ENCODE data around the gene HLA-DPB1. TPM values are rescaled to one million over a fixed set of nuclear protein-coding genes. Genes with fewer than 3 reads are reported as not detected.

HLA-DPB1 gene
- total and polyA plus RNA-seq, 2 donors (not counting 1 experiment from before 2014, with no cell fraction given): 1.3 to 11.5 TPM

DNA sequence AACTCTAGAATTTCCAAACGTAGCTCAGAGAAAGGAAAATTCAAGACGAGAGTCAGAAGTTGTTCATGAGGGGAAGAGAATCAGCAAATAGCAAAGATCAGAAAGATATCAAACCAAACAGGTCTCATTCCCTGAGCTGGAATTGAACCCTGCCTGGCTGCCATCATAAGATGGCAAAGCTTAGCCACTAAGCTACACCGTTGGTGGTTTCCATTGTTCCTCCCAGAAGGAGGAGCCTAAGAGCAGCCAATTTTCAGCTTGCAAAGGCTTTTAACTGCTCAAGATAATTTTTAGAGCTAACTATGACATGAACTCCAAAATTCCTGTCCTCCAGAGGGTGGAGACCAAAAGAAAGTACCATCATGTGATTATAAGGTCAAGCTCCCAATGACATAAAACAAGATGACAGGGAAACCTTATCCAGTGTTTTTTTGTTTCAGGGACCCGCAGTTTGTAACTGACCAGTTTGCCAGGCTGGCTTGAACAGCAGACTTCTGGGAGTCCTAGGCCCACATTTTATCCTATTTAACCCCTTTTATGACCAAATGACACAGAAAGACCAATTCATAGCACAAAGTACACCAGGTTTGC lies 60.6 kb downstream of the HLA-DPB1 start:
- Histone ChIP-seq H3K9ac (ENCODE audit: insufficient read depth, low read length) (no peak overlapping the region), H3K4me2 (ENCODE audit: extremely low read depth, insufficient read depth, low read length) (no peak overlapping the region), H3K27me3 (ENCODE audit: control insufficient read depth, insufficient read depth, low read length) (peaks cover 6% of the 10 kb centered on the region), H4K20me1 (ENCODE audit: control insufficient read depth, extremely low read depth, insufficient read depth, low read length) (no peaks in the 10 kb centered on the region), H3K79me2 (ENCODE audit: control insufficient read depth, insufficient read depth, low read length) (no peaks in the 10 kb centered on the region), H3K4me1 (ENCODE audit: control insufficient read depth, extremely low read depth, insufficient read depth, low read length) (no peaks in the 10 kb centered on the region), H3K9me3 (ENCODE audit: control insufficient read depth, insufficient read depth, low read depth, low read length) (no peaks in the 10 kb centered on the region), H2AFZ (ENCODE audit: low read length) (no peak overlapping the region), H3K27ac (ENCODE audit: insufficient read depth, low read length) (no peak overlapping the region), H3K4me3 (replicated peaks in 1 of 4; ENCODE audit: control extremely low read depth in 1 of 4, insufficient read depth in 1 of 4, low read depth in 3 of 4, low read length in 4 of 4) (no peak overlapping the region), H3K36me3 (ENCODE audit: control insufficient read depth, insufficient read depth, low read length) (no peaks in the 10 kb centered on the region)
- TF ChIP-seq EZH2 (IDR thresholded peaks at IDR 0.05; ENCODE audit: low read length, missing control alignments): no peak
- TF ChIP-seq, protein P1, sequence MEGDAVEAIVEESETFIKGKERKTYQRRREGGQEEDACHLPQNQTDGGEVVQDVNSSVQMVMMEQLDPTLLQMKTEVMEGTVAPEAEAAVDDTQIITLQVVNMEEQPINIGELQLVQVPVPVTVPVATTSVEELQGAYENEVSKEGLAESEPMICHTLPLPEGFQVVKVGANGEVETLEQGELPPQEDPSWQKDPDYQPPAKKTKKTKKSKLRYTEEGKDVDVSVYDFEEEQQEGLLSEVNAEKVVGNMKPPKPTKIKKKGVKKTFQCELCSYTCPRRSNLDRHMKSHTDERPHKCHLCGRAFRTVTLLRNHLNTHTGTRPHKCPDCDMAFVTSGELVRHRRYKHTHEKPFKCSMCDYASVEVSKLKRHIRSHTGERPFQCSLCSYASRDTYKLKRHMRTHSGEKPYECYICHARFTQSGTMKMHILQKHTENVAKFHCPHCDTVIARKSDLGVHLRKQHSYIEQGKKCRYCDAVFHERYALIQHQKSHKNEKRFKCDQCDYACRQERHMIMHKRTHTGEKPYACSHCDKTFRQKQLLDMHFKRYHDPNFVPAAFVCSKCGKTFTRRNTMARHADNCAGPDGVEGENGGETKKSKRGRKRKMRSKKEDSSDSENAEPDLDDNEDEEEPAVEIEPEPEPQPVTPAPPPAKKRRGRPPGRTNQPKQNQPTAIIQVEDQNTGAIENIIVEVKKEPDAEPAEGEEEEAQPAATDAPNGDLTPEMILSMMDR (conservative IDR thresholded peaks at IDR 0.05 in 1 of 2, IDR thresholded peaks at IDR 0.05 in 1 of 2; ENCODE audit: low read depth in 1 of 2, low read length in 2 of 2): no peak
- no peak for DNase-seq (ENCODE audit: low read depth in 2 of 2)

Other genes starting within 250 kb of the HLA-DPB1 start
- gene TAP2, start 237.3 kb upstream of the HLA-DPB1 start, total RNA-seq: 14.1 and 27.7 TPM in 2 replicates
- gene TAP2, start 237.3 kb upstream of the HLA-DPB1 start, polyA plus RNA-seq: 18.6 and 20.7 TPM in 2 replicates
- gene PSMB8, start 231.9 kb upstream of the HLA-DPB1 start, total RNA-seq: 72.9 and 77.3 TPM in 2 replicates
- 77.1 and 80.0 TPM in 2 replicates for gene PSMB8, start 231.9 kb upstream of the HLA-DPB1 start, polyA plus RNA-seq
- gene TAP1, start 222.3 kb upstream of the HLA-DPB1 start, total RNA-seq: 66.8 and 107 TPM in 2 replicates
- 30.7 and 31.4 TPM in 2 replicates for gene TAP1, start 222.3 kb upstream of the HLA-DPB1 start, polyA plus RNA-seq
- gene PSMB9, start 221.8 kb upstream of the HLA-DPB1 start, total RNA-seq: 54.7 and 64.4 TPM in 2 replicates
- gene PSMB9, start 221.8 kb upstream of the HLA-DPB1 start, polyA plus RNA-seq: 43.0 and 75.0 TPM in 2 replicates
- gene HLA-DMB, start 135.0 kb upstream of the HLA-DPB1 start, total RNA-seq: 0.51 and 0.83 TPM in 2 replicates
- 0.28 TPM in 2 replicates for gene HLA-DMB, start 135.0 kb upstream of the HLA-DPB1 start, polyA plus RNA-seq
- gene HLA-DMA, start 122.9 kb upstream of the HLA-DPB1 start, total RNA-seq: 9.8 and 12.1 TPM in 2 replicates
- 3.7 and 7.1 TPM in 2 replicates for gene HLA-DMA, start 122.9 kb upstream of the HLA-DPB1 start, polyA plus RNA-seq
- gene BRD2, start 107.4 kb upstream of the HLA-DPB1 start, total RNA-seq: 59.3 and 75.6 TPM in 2 replicates
- 126 and 154 TPM in 2 replicates for gene BRD2, start 107.4 kb upstream of the HLA-DPB1 start, polyA plus RNA-seq
- gene HLA-DOA, start 66.4 kb upstream of the HLA-DPB1 start, total RNA-seq: not detected in 2 replicates
- gene HLA-DOA, start 66.4 kb upstream of the HLA-DPB1 start, polyA plus RNA-seq: not detected in 2 replicates
- 1.0 and 1.5 TPM in 2 replicates for gene HLA-DPA1, start 2.3 kb upstream of the HLA-DPB1 start, total RNA-seq
- 3.3 and 9.1 TPM in 2 replicates for gene HLA-DPA1, start 2.3 kb upstream of the HLA-DPB1 start, polyA plus RNA-seq
- 0.17 and 0.26 TPM in 2 replicates for gene COL11A2, start 116.5 kb downstream of the HLA-DPB1 start, total RNA-seq
- 0.06 and 0.17 TPM in 2 replicates for gene COL11A2, start 116.5 kb downstream of the HLA-DPB1 start, polyA plus RNA-seq
- gene RXRB, start 124.7 kb downstream of the HLA-DPB1 start, total RNA-seq: 20.0 and 25.9 TPM in 2 replicates
- gene RXRB, start 124.7 kb downstream of the HLA-DPB1 start, polyA plus RNA-seq: 33.1 and 34.0 TPM in 2 replicates
- gene SLC39A7, start 124.9 kb downstream of the HLA-DPB1 start, total RNA-seq: 89.9 and 112 TPM in 2 replicates
- gene SLC39A7, start 124.9 kb downstream of the HLA-DPB1 start, polyA plus RNA-seq: 121 and 160 TPM in 2 replicates
- gene HSD17B8, start 128.7 kb downstream of the HLA-DPB1 start, total RNA-seq: 11.0 and 11.4 TPM in 2 replicates
- 4.9 and 5.9 TPM in 2 replicates for gene HSD17B8, start 128.7 kb downstream of the HLA-DPB1 start, polyA plus RNA-seq
- 30.6 and 33.1 TPM in 2 replicates for gene RING1, start 132.5 kb downstream of the HLA-DPB1 start, total RNA-seq
- gene RING1, start 132.5 kb downstream of the HLA-DPB1 start, polyA plus RNA-seq: 24.7 and 27.3 TPM in 2 replicates
- 33.4 and 44.9 TPM in 2 replicates for gene VPS52, start 195.9 kb downstream of the HLA-DPB1 start, total RNA-seq
- 53.2 and 75.6 TPM in 2 replicates for gene VPS52, start 195.9 kb downstream of the HLA-DPB1 start, polyA plus RNA-seq
- gene RPS18, start 196.1 kb downstream of the HLA-DPB1 start, total RNA-seq: 4,034 and 6,125 TPM in 2 replicates
- gene RPS18, start 196.1 kb downstream of the HLA-DPB1 start, polyA plus RNA-seq: 4,559 and 4,995 TPM in 2 replicates
- gene B3GALT4, start 201.1 kb downstream of the HLA-DPB1 start, total RNA-seq: 5.1 and 11.1 TPM in 2 replicates
- 1.6 and 2.3 TPM in 2 replicates for gene B3GALT4, start 201.1 kb downstream of the HLA-DPB1 start, polyA plus RNA-seq
- gene WDR46, start 213.2 kb downstream of the HLA-DPB1 start, total RNA-seq: 55.2 and 67.3 TPM in 2 replicates
- 31.1 and 45.0 TPM in 2 replicates for gene WDR46, start 213.2 kb downstream of the HLA-DPB1 start, polyA plus RNA-seq
- gene PFDN6, start 213.6 kb downstream of the HLA-DPB1 start, total RNA-seq: 39.8 and 43.1 TPM in 2 replicates
- 46.7 and 50.5 TPM in 2 replicates for gene PFDN6, start 213.6 kb downstream of the HLA-DPB1 start, polyA plus RNA-seq
- gene RGL2, start 223.0 kb downstream of the HLA-DPB1 start, total RNA-seq: 22.1 and 22.8 TPM in 2 replicates
- 17.4 and 20.5 TPM in 2 replicates for gene RGL2, start 223.0 kb downstream of the HLA-DPB1 start, polyA plus RNA-seq
- gene TAPBP, start 238.1 kb downstream of the HLA-DPB1 start, total RNA-seq: 38.8 and 56.0 TPM in 2 replicates
- gene TAPBP, start 238.1 kb downstream of the HLA-DPB1 start, polyA plus RNA-seq: 50.3 and 55.4 TPM in 2 replicates
- 23.6 and 31.2 TPM in 2 replicates for gene ZBTB22, start 241.8 kb downstream of the HLA-DPB1 start, total RNA-seq
- 8.0 and 8.9 TPM in 2 replicates for gene ZBTB22, start 241.8 kb downstream of the HLA-DPB1 start, polyA plus RNA-seq
- 32.4 and 66.4 TPM in 2 replicates for gene DAXX, start 247.0 kb downstream of the HLA-DPB1 start, total RNA-seq
- gene DAXX, start 247.0 kb downstream of the HLA-DPB1 start, polyA plus RNA-seq: 32.4 and 58.4 TPM in 2 replicates